Left renal pelvis (tissue), 4 donors: Measurements from ENCODE around the gene NPPC. TPM values are rescaled to one million over a fixed set of nuclear protein-coding genes. Genes with fewer than 3 reads are reported as not detected.

ENCODE experiments used
- DNase-seq, 4 donors: peaks; one replicate each; pipeline ENCODE4 v3.0.0-alpha.2; 2013; ENCODE audit warnings: low read depth in 4 of 4, low spot score in 3 of 4
- polyA plus RNA-seq, 4 donors: library from polyadenylated mRNA; unstranded; fragments of 120-200 nt; gene quantifications; one replicate each; pipeline ENCODE4 v1.2.1, GENCODE V29; 2013; ENCODE audit not compliant: insufficient read length in 4 of 4

NPPC gene
- polyA plus RNA-seq, 4 donors: 0.16 to 1.5 (median 0.34) TPM

- DNase-seq: no peak
These were observed 10.3 kb upstream of the NPPC start for GRCh38 chr2:231936491-231936890.

DNA sequence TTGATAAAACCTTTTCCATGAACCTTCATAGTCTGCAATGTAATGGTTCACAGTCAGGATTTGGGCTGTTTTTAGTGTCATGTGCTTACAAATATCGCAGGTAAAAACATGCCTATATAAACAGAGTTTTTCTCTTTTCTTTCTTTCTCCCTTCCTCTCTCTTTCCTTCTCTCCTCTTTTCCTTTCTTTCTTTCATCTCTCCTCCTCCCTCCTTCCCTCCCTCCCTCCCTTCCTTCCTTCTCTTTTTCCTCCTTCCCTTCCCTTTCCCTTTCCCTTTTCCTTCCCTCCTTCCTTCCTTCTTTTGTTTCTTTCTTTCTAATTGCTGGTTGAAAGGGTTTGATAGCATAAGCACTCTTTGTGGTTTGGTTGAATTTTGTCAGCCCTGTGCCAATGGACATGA lies 9.6 kb upstream of the NPPC start:
- no peak for DNase-seq

GRCh38 chr2:231935207-231935524 lies 9.0 kb upstream of the NPPC start:
- no peak for DNase-seq

GRCh38 chr2:231934441-231935206 lies 8.4 kb upstream of the NPPC start:
- DNase-seq: no peak

- no peak for DNase-seq
These were observed 7.8 kb upstream of the NPPC start for GRCh38 chr2:231933916-231934401.

GRCh38 chr2:231932985-231933915 lies 7.1 kb upstream of the NPPC start:
- DNase-seq: no peak

DNA sequence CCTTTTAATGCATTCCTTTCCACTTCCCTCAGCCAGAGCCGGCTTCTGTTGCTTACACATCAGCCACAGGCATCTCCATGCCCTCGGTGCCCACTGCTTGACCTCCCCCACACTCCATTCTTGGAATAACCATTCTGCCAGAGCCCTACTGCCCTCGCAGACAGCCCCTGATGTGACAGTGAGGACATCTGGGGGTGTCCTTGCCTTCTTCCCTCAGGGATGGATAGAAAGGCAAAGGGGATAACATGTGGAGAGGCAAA lies 6.4 kb upstream of the NPPC start:
- DNase-seq: no peak

- no peak for DNase-seq
These were observed 5.3 kb upstream of the NPPC start for GRCh38 chr2:231931481-231931915.

GRCh38 chr2:231930593-231931281 lies 4.5 kb upstream of the NPPC start:
- DNase-seq: no peak

DNA sequence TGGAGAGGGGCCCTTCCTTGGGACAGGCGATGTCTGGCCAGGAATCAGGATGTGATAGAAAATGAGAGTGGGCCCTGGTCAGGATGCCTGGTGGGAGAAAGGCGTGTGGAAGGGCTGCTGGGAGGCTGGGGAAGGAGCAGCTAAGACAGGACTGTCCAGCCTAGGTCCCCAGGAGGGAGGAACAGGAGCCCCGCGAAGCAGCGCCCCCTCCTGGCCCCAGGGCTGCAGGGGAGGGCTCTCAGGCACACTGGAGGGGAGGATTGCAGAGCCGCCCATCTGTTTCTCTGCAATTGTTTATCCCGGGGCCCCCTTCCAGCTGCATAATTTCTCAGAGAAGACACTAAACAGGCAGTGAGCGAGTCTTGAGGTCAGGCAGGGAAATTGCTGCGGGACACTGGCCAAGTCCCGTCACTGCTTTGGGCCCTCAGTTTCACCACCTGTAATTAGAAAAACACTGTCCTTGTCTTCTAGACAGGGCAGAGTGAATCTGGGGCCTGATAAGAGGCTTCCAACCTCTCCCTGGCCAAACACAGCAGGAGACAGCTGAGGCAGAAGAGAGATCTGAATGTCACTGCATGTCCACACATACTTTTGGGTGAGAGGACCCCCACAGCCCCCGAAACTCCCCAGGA lies 3.9 kb upstream of the NPPC start:
- no peak for DNase-seq

DNA sequence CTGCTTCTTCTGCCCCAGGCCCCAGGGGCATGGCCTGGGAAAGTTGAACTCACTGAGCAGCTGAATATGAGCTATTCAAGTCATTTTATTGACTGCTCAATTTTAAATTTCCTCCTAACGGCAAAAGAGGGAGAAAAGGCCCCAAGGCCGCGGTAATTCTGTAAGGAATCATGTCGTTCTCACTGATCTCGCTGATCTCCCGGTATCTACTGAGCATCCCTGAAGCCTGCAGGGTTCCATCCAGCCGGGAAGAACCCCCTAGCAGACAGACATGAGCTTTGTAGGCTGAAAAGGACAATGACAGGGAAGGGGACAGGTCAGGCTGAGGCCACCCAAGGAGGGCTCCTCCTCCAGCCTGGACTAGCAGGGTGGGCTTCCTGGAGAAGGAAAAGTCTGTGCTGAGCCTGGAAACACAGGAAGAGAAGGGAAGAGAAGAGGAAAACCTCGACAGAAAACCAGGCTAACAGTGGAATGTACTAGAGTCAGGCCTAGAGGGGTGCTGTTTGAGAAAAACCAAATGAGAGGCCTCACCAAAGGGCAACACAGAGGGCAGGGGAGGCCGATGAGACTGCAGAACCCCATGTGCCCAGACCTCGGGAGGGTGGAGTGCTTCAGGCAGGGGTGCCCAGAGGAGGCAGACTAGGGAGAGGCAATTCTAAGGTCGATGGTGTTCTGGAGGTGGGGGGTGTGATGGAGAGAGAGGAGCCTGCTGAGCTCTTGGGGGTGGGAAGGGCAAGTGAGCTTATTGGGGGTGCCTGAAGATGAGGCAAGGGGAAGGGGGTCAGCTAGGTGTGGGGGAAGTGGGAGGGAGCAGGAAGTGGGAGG lies 2.9 kb upstream of the NPPC start:
- no peak for DNase-seq

DNA sequence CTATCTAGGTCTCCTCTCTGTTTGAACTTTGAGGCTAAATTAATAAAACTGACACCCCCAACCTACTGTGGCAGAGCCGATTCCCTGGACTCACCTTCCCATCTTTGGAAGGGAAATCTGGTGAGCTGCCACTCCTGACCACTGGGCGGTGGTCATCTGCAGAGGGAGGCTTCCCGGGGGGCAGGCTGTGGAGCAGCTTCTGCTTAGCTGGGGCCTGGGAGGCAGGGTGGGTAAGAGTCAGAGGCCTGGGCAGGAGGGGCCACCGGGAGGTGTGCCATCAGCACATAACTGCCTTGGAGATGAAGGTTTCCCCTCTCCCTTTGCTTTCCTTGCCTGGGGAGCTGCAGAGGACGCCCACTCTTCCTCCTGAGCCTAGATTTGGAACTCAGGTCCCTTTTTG lies 2.3 kb upstream of the NPPC start:
- no peak for DNase-seq

DNA sequence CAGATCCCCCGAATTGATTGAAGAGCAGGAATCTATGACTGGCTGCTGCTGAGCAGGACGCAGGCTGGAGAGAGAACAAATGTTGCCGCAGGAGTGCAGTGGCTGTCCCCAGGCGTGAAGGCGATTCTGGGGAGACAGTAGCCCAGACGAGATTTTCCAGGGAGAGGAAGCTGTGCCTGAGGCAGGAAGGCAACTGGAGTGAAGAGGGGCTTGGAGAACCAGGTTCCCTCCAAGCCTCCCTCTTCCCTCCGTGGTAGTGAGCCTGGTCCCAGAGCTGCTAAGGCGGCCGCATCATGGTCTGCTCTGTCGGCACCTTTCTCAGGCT lies 1.3 kb upstream of the NPPC start:
- DNase-seq: no peak

DNA sequence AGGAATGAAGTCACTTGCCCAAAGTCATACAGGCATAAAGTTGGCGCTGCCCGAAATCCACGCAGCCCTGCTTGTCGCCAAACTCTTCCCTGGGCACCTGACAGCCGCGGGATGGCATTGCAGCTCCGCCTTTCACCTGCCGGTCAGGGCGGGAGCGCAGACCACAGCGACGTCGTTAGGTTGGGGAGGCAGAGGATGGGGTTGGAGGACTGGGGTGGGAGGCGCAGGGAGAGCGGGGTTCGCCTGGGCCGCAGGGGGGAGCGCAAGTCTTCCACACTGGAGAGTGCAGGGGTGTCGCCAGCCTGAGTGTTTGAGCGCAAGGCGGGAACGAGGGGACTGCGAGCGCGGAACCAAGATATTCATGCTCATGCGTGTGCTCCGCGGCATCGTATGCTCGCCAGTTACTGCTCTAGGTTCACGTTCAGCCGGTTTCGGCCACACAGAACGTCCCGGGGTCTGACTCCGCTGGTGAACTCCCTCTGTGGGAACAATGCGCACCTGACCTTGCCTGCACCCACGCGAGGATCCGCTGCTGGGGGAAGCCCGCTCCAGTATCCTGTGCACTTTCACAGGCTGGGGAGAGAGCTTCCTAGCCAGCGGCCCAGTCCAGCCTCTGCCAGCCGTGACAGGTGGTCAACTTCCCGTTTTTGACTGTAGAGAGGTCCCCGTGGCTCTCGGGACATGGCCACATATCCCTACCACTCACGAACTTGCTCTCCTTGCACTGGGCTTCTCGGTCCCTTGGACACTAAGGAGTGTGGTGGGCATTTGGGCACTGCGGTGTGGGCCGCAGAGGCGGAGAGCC lies 767 bp upstream of the NPPC start:
- no peak for DNase-seq

DNA sequence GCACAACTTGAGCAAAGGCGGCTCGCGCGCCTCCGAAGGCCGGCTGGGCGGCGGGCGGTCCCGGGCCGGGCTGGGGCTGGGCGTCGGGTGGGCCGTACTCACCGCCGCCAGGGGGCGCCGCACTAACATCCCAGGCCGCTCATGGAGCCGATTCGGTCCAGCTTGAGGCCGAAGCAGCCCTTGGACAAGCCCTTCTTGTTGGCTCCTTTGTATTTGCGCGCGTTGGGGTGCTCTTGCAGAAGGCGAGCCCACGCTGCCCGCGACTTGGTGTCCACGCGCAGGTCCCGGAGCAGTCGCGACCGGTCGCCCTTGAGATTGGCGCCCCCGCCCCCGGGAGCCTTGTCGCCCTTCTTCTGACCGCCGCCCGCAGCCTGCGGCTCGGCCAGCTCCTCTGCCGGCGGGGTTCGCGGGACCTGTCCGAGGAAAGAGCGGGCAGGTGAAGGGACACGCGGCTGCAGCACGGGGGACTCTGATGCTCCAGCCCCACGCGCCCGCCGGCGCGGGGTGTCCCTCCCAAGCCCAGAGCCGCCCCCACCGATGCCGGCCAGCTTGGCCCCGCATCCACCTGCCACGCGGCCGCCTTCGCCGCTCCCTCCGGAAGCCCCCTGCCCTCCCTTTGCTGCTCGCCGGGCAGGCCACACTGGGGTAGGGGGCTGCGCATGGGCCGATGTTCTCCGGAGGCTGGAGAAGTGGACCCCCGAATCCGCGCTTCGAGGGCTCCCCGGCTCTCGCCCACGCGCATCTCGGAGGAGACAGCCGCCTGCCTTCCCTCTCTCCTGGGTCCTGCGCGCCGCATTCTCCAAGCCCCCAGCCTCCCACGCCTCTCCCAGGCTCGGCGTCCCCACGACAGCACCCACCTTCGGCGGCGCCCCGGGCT lies 655 bp downstream of the NPPC start:
- peak in 2 of 4 donors; percentile 38 to 76 for DNase-seq

GRCh38 chr2:231924889-231925275 lies 1.3 kb downstream of the NPPC start:
- DNase-seq: no peak

DNA sequence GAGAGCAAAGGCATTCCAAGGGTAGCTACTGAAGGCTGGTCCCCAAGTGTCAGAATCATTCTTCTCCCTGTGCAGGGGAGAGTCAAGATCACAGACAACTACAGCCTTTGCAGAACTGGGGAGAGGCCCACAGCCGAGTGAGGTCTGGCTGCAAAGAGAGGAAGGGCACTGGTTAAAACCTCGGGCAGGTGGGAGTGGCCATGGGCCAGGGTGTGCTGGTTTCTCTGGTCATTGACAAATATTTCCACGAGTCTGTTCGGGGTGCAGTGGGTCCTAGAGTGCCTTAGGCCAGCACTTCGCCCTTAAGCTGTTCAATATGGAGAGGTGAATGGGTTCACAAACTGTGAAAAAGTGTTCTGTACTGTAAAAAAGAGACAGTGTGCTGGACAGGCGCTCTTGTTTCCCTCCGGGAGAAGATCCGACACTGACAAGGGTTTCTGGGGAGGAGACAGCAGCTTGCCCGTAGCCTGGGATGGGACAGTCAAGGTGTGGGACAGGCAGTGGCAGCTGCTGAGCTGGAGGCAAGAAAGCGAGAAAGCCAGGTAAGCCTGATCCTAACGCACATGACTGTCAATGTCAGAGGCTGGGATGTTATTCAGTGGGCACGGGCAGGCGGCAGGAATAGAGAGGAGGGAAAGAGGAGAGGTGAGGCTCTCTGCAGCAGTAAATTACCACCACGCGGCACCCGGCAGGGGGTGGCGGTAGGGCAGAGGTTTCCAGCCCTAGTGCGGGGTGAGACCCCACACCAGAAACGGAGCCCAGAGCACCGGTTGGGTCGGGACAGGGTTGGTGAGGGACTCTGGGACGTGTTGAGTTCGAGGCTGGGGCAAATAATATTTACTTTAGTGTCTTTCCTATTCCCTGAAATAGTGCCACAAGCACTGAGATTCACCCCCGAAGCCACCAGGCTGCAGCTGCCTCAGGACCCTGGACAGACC lies 2.0 kb downstream of the NPPC start:
- no peak for DNase-seq

DNA sequence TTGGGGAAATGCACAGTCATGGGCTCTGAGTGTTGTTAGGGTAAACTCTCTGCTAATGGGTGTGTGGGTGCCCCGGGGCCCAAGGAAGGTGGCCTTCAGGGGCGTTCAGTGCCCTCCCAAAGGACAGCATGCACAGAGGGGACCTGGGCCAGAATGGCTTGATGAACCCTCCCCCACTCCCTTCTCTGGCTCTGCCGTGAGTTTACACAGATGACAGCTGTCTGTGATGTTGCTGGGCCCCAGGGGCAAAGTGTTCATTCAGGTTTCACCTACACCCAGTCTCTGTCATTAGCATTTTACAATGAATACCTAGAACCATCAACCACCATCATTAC lies 3.2 kb downstream of the NPPC start:
- DNase-seq: no peak
